ENCODE measurements around the gene PTGIS. TPM values are rescaled to one million over a fixed set of nuclear protein-coding genes. Genes with fewer than 3 reads are reported as not detected.

The PTGIS gene
- total RNA-seq, 1 experiment from 2014 or later = not detected

- no peak for DNase-seq (ENCODE audit: low spot score)
These were observed 92.5 kb downstream of the PTGIS start for GRCh38 chr20:49475292-49476015.

- no peak for DNase-seq (ENCODE audit: low spot score)
These were observed 96.5 kb downstream of the PTGIS start for GRCh38 chr20:49471397-49471796.

- DNase-seq (ENCODE audit: low spot score) = no peak
These were observed 97.0 kb downstream of the PTGIS start for GRCh38 chr20:49470922-49471321.

- no peak for DNase-seq (ENCODE audit: low spot score)
These were observed 98.9 kb downstream of the PTGIS start for GRCh38 chr20:49469060-49469459.

- DNase-seq (ENCODE audit: low spot score) = no peak
These were observed 99.5 kb downstream of the PTGIS start for GRCh38 chr20:49468412-49468811.

- DNase-seq (ENCODE audit: low spot score) = no peak
These were observed 101.6 kb downstream of the PTGIS start for GRCh38 chr20:49466114-49466912.

- no peak for DNase-seq (ENCODE audit: low spot score)
These were observed 103.4 kb downstream of the PTGIS start for GRCh38 chr20:49464556-49464955.

- no peak for DNase-seq (ENCODE audit: low spot score)
These were observed 105.3 kb downstream of the PTGIS start for GRCh38 chr20:49462626-49463025.

- DNase-seq (ENCODE audit: low spot score) = no peak
These were observed 105.9 kb downstream of the PTGIS start for GRCh38 chr20:49461894-49462620.

GRCh38 chr20:49460916-49461315 lies 107.0 kb downstream of the PTGIS start:
- no peak for DNase-seq (ENCODE audit: low spot score)

GRCh38 chr20:49460131-49460530 lies 107.8 kb downstream of the PTGIS start:
- no peak for DNase-seq (ENCODE audit: low spot score)

GRCh38 chr20:49459684-49460083 lies 108.3 kb downstream of the PTGIS start:
- DNase-seq (ENCODE audit: low spot score) = no peak

GRCh38 chr20:49457444-49457843 lies 110.5 kb downstream of the PTGIS start:
- no peak for DNase-seq (ENCODE audit: low spot score)

- no peak for DNase-seq (ENCODE audit: low spot score)
These were observed 111.3 kb downstream of the PTGIS start for GRCh38 chr20:49456646-49457045.

- no peak for DNase-seq (ENCODE audit: low spot score)
These were observed 112.2 kb downstream of the PTGIS start for GRCh38 chr20:49455691-49456090.

Other genes starting within 250 kb of the PTGIS start
- not detected in 2 replicates for gene KCNB1, start 85.5 kb downstream of the PTGIS start, total RNA-seq (2014; rRNA removed; shearing (Covaris generic))
- 24.1 and 24.5 TPM in 2 replicates for gene B4GALT5, start 145.7 kb upstream of the PTGIS start, total RNA-seq (2014; rRNA removed; shearing (Covaris generic))
- 27.4 and 39.9 TPM in 2 replicates for gene SLC9A8, start 244.7 kb upstream of the PTGIS start, total RNA-seq (2014; rRNA removed; shearing (Covaris generic))

All from HT-29 (cell line).